Inflammatory macrophage treated with lipopolysaccharide for 4 hours (primary cell): ENCODE measurements around the gene USP24.
A peak's percentile ranks its signal among the peaks of the same experiment; 100 is the strongest.

Experiments
- DNase-seq: peaks from one replicate; pipeline ENCODE4 v3.0.0-alpha.2; 2020

The USP24 gene

GRCh38 chr1:55155522-55155921 lies 59.6 kb downstream of the USP24 start:
- peak; percentile 27 for DNase-seq

GRCh38 chr1:55154616-55155015 lies 60.5 kb downstream of the USP24 start:
- no peak for DNase-seq

GRCh38 chr1:55153031-55153430 lies 62.1 kb downstream of the USP24 start:
- DNase-seq, result no peak

GRCh38 chr1:55150880-55151588 lies 64.1 kb downstream of the USP24 start:
- DNase-seq, result peak; percentile 86

- no peak for DNase-seq
These were observed 66.5 kb downstream of the USP24 start for GRCh38 chr1:55148676-55149075.

GRCh38 chr1:55147524-55147923 lies 67.6 kb downstream of the USP24 start:
- peak; percentile 76 for DNase-seq

GRCh38 chr1:55146781-55147180 lies 68.4 kb downstream of the USP24 start:
- DNase-seq, result no peak

- DNase-seq, result no peak
These were observed 70.3 kb downstream of the USP24 start for GRCh38 chr1:55144886-55145285.

- no peak for DNase-seq
These were observed 71.5 kb downstream of the USP24 start for GRCh38 chr1:55143684-55144083.

- DNase-seq, result no peak
These were observed 73.8 kb downstream of the USP24 start for GRCh38 chr1:55141295-55141893.

GRCh38 chr1:55140546-55140983 lies 74.6 kb downstream of the USP24 start:
- DNase-seq, result peak; percentile 82

- no peak for DNase-seq
These were observed 75.0 kb downstream of the USP24 start for GRCh38 chr1:55140137-55140536.

GRCh38 chr1:55138823-55139222 lies 76.3 kb downstream of the USP24 start:
- DNase-seq, result no peak

GRCh38 chr1:55134152-55134808 lies 80.9 kb downstream of the USP24 start:
- no peak for DNase-seq

- no peak for DNase-seq
These were observed 83.4 kb downstream of the USP24 start for GRCh38 chr1:55131801-55132200.

GRCh38 chr1:55131218-55131617 lies 83.9 kb downstream of the USP24 start:
- DNase-seq, result no peak

- peak; percentile 78 for DNase-seq
These were observed 85.9 kb downstream of the USP24 start for GRCh38 chr1:55129194-55129728.

GRCh38 chr1:55128418-55128995 lies 86.7 kb downstream of the USP24 start:
- no peak for DNase-seq

GRCh38 chr1:55127827-55128343 lies 87.3 kb downstream of the USP24 start:
- DNase-seq, result peak; percentile 52

- DNase-seq, result no peak
These were observed 90.7 kb downstream of the USP24 start for GRCh38 chr1:55124470-55124869.

GRCh38 chr1:55120538-55120937 lies 94.6 kb downstream of the USP24 start:
- no peak for DNase-seq

- peak; percentile 67 for DNase-seq
These were observed 96.4 kb downstream of the USP24 start for GRCh38 chr1:55118651-55119329.

- peak; percentile 55 for DNase-seq
These were observed 97.2 kb downstream of the USP24 start for GRCh38 chr1:55117941-55118340.
